Right lobe of liver (tissue), 6 donors: ENCODE data around the gene PERM1. TPM values are rescaled to one million over a fixed set of nuclear protein-coding genes. Genes with fewer than 3 reads are reported as not detected.

Experiments
- ATAC-seq, 4 donors: fragments of 200-7000 bp; cut with Tn5 transposase; one replicate each; pipeline ENCODE4 v1.9.1; 2020; ENCODE audit warnings: mild to moderate bottlenecking in 4 of 4, moderate library complexity in 4 of 4
- DNase-seq, 3 donors: peaks; one replicate each; pipeline ENCODE4 v3.0.0-alpha.2; 2020
- H3K27ac ChIP-seq, 3 donors: fragments of 200-600 bp; one replicate each; pipeline ENCODE4 v1.8.0; 2022
- H3K27me3 ChIP-seq, 2 donors: fragments of 200-600 bp; one replicate each; pipeline ENCODE4 v1.8.0; 2022
- H3K36me3 ChIP-seq, 4 donors: fragments of 200-600 bp; sonication (generic) in 1 of 4; one replicate each; pipeline versions ENCODE4 v1.5.1 to v1.8.0; 2017 to 2022; ENCODE audit warnings: control low read depth in 1 of 4
- H3K4me1 ChIP-seq, 4 donors: fragments of 200-600 bp; sonication (generic) in 1 of 4; one replicate each; pipeline versions ENCODE4 v1.5.1 to v1.8.0; 2017 to 2022; ENCODE audit warnings: control low read depth in 1 of 4
- H3K4me3 ChIP-seq, 3 donors: fragments of 200-600 bp; one replicate each; pipeline ENCODE4 v1.8.0; 2022
- H3K9me3 ChIP-seq, 4 donors: fragments of 200-600 bp; sonication (generic) in 1 of 4; one replicate each; pipeline versions ENCODE4 v1.5.1 to v1.8.0; 2017 to 2022; ENCODE audit warnings: control low read depth in 1 of 4
- POLR2A ChIP-seq: fragments of 450-650 bp; IDR thresholded peaks from one replicate; pipeline ENCODE4 v1.6.1; 2017; ENCODE audit warnings: antibody characterized with exemption, mild to moderate bottlenecking
- WGBS: methylation state at CpG from one replicate; pipeline ENCODE4 v1.1.6; 2018; ENCODE audit warnings: low coverage, low lambda C conversion rate; ENCODE audit not compliant: insufficient coverage; ENCODE audit errors: missing lambda C conversion rate; 5-methylcytosine and 5-hydroxymethylcytosine counted together
- intact Hi-C, 2 donors: fragments of 100-400 bp; cut with DNase I; formaldehyde crosslinking; loops; one replicate each; pipeline versions ENCODE4 v1.11.2 to v1.14.1; 2022
- total RNA-seq, 6 experiments: library from RNA; depleted of rRNA in 2 of 6; stranded (reverse); fragments of >200 nt in 2 of 6; fragmentation: NEBNext Ultra II Directional in 3 of 6; extraction: Animal tissue kit (Norgen Biotek cat#: 25700) in 3 of 6; gene quantifications; one replicate each; pipeline versions ENCODE4 v1.1.0 to v1.2.4, GENCODE V29; 2016 to 2023
- TF ChIP-seq, protein P1 (sequence below), 4 donors: fragments of 200-600 bp in 3 of 4; fragments of 450-650 bp in 1 of 4; IDR thresholded peaks; one replicate each; pipeline versions ENCODE4 v1.5.1 to v1.8.0; 2016 to 2022; ENCODE audit warnings: antibody characterized with exemption in 4 of 4, mild to moderate bottlenecking in 2 of 4
- donor health status: DM: no; HTN: yes; CAD: no.
- donor health status: DM: no; HTN: no; CAD: no.
- donor health status: DM: no; HTN: no; CAD: no.
- donor health status: DM: no; HTN: yes; CAD: no.
- donor health status: DM: no; HTN: yes; CAD: no.

Gene PERM1
- total RNA-seq, 6 experiments from 2014 or later, result 0.18 to 0.46 (median 0.28) TPM; not detected in 2

DNA sequence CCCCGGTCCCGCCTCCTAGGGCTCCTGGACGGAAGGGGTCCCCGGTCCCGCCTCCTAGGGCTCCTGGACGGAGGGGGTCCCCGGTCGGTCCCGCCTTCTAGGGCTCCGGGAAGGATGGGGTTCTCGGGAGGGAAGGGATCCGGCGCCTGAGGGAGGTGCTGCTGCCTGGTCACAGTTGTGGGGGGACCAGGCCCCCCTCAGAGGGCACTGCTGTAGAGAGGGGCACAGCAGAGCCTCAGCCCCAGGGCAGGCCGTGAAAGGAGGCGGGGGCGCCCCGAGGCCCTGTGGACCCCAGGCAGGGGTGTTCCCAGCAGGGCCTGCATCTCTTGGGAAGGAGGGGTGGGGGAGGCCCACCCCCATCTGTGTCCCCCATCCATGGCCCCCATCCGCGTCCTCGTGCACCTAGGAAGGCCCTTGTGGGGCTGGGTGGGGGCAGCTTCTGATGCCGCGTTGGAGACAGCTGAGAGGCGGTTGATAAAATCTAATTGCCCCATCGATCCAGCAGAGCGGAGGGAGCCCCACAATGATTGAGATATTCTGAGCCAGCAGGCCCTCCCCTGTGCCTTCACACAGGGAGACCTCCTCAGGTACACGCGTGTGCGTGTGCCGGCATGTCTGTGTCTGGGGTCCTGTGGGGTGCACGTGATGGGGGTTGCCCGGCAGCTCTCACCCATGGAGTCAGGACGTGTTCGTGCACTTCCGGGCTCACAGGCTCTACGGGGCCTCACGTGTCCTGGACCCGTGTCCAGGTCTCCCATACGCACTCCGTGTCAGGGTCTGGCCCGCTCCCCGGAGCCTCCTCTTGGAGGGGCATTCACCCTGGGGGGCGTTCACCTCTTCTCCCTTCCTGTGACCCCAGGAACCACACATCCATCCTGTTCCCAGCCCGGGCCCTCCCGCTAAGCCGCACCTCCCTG is 45.3 kb downstream of the PERM1 start:
- Histone ChIP-seq H3K27me3 (peaks cover 0 to 12% of the 10 kb centered on the region in 2 donors), H3K36me3 (no peaks in the 10 kb centered on the region), H3K9me3 (no peaks in the 10 kb centered on the region), H3K4me3 (no peak overlapping the region), H3K4me1 (peaks cover 0 to 15% (median 6%) of the 10 kb centered on the region in 4 donors), H3K27ac (no peak overlapping the region)
- ATAC-seq (no peak), DNase-seq (no peak)
- TF ChIP-seq POLR2A, result no peak
- intact Hi-C loops, result no loop called here
- WGBS, result 67% methylated on average over 3 of the region's 45 CpGs

DNA sequence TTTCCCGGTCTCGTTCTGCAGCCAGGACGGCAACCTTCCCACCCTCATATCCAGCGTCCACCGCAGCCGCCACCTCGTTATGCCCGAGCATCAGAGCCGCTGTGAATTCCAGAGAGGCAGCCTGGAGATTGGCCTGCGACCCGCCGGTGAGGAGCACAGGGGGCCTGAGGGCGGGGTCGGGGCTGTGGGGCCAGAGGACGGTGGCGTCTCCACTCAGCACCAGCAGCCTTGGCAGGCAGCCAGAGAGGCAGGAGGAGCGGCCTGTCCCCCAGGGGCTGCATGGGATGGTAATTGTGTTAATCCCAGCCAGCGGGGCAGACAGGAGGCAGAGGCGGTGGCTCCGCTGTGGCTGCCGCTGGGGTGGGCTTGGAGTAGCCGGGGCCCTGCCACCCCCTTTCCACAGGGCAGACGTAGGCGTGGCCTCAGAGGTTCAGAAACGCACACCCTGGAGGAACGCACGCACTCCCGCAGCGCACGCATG is 46.1 kb downstream of the PERM1 start:
- peaks cover 0 to 12% of the 10 kb centered on the region in 2 donors for H3K27me3 ChIP-seq
- no peak for ATAC-seq

DNA sequence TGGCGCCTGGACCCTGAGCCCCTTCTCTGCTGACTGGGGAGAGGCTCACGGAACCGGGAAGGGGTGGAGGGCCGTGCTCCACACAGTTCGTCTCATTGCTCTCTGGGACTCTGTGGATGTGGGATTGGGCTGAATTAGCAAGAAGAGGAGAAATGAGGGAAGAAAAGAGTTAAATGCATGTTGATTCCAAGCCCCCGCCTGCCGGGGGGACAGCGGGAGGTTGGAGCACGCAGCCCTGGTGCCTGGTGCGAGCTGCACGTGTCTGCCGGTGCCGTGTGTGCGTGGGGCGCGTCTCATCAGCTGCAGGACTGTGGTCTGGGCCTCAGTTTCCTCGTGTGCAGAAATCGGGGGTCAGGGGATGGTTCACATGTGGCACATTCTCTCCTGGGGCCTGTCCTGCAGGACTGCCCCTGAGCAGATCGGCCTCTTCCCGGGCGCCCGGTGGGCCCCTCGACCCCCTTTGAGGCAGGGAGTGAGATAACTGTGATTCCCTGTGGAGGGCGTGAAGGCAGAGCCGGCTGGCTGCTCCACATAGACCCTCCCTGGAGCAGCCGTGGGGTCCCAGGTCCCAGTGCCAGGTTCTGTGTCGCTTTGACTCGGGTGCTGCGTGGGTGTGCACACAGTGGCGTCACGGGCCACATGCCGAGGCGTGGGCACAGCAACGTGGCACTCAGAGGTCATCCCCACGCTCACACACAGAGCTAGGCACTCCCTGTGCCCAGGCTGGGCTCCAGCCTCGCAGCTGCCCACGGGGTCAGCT is 46.7 kb downstream of the PERM1 start:
- H3K27ac ChIP-seq, result no peak overlapping the region
- H3K36me3 ChIP-seq, result no peaks in the 10 kb centered on the region
- no peak for ATAC-seq
- H3K4me3 ChIP-seq, result no peak overlapping the region
- intact Hi-C loops, result no loop called here
- H3K9me3 ChIP-seq, result no peaks in the 10 kb centered on the region
- H3K27me3 ChIP-seq, result peaks cover 0 to 12% of the 10 kb centered on the region in 2 donors
- no peak for DNase-seq
- 34% methylated on average over 10 of the region's 37 CpGs for WGBS
- H3K4me1 ChIP-seq, result peaks cover 0 to 6% (median 0%) of the 10 kb centered on the region in 4 donors
- no peak for TF ChIP-seq POLR2A
- TF ChIP-seq, protein P1, sequence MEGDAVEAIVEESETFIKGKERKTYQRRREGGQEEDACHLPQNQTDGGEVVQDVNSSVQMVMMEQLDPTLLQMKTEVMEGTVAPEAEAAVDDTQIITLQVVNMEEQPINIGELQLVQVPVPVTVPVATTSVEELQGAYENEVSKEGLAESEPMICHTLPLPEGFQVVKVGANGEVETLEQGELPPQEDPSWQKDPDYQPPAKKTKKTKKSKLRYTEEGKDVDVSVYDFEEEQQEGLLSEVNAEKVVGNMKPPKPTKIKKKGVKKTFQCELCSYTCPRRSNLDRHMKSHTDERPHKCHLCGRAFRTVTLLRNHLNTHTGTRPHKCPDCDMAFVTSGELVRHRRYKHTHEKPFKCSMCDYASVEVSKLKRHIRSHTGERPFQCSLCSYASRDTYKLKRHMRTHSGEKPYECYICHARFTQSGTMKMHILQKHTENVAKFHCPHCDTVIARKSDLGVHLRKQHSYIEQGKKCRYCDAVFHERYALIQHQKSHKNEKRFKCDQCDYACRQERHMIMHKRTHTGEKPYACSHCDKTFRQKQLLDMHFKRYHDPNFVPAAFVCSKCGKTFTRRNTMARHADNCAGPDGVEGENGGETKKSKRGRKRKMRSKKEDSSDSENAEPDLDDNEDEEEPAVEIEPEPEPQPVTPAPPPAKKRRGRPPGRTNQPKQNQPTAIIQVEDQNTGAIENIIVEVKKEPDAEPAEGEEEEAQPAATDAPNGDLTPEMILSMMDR (IDR thresholded peaks at IDR 0.05), result no peak

More for the DNA sequence above, 46.1 kb downstream of the PERM1 start:
- no peak overlapping the region for H3K27ac ChIP-seq
- no peaks in the 10 kb centered on the region for H3K36me3 ChIP-seq
- intact Hi-C loops, result no loop called here
- H3K4me1 ChIP-seq, result peaks cover 0 to 11% (median 2%) of the 10 kb centered on the region in 4 donors
- TF ChIP-seq, protein P1 (IDR thresholded peaks at IDR 0.05), result no peak
- H3K4me3 ChIP-seq, result no peak overlapping the region
- H3K9me3 ChIP-seq, result no peaks in the 10 kb centered on the region
- no peak for DNase-seq
- WGBS, result 40% methylated on average over 3 of the region's 30 CpGs

DNA sequence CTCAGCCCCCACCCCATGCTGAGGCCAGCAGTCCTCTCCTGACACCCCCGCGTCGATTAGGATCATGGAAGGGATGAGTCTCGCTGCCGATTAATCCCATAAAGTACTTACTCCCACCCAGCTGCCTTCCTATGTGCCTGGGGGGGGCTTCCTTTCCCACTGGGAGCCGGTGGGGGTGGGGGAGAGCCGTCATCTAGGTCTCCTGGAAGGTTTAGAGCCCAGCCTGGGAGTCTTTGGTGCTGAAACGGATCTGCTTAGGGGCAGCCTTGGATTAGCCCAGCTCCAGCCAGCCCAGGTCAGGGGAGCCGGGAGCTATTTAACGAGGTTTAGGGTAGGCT is 48.3 kb downstream of the PERM1 start:
- TF ChIP-seq POLR2A, result no peak
- TF ChIP-seq, protein P1 (IDR thresholded peaks at IDR 0.05), result no peak
- no peak overlapping the region for H3K27ac ChIP-seq
- H3K27me3 ChIP-seq, result no peaks in the 10 kb centered on the region
- WGBS, result 53% methylated on average over 3 of the region's 10 CpGs
- intact Hi-C loops, result no loop called here
- H3K9me3 ChIP-seq, result no peaks in the 10 kb centered on the region
- no peak for ATAC-seq
- peaks cover 0 to 6% (median 0%) of the 10 kb centered on the region in 4 donors for H3K4me1 ChIP-seq
- no peak for DNase-seq
- H3K36me3 ChIP-seq, result no peaks in the 10 kb centered on the region
- no peak overlapping the region for H3K4me3 ChIP-seq
